ENCODE data around the gene SYNDIG1. TPM values are rescaled to one million over a fixed set of nuclear protein-coding genes. Genes with fewer than 3 reads are reported as not detected.

The SYNDIG1 gene
- total RNA-seq, 2 donors from 2014 or later, result not detected

GRCh38 chr20:24578567-24579415 is 109.4 kb downstream of the SYNDIG1 start:
- no peak for ATAC-seq
- no peak overlapping the region for H3K27ac Mint-ChIP-seq
- H3K36me3 Mint-ChIP-seq, result no peaks in the 10 kb centered on the region

DNA sequence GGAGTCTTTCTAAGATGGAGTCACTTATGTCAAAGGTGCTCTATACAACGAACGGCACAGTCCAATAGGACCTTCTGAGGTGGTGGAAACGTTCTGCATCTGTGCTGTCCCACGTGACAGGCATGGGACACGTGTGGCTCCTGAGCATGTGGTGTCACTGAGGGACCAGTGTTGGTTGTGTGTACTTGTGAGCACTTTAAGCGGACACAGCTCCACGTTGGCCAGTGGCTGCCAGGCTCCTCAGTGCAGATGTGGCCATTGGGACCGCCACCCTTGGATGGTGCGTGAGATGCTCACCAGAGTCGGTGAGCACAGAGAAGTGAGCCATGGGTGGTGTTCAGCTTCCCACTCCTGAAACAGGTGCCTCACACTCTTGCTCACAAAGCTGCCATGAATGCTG is 110.0 kb downstream of the SYNDIG1 start:
- H3K9me3 Mint-ChIP-seq, result no peaks in the 10 kb centered on the region
- DNase-seq (ENCODE audit: low spot score in 2 of 2), result no peak
- ATAC-seq, result no peak
- no peaks in the 10 kb centered on the region for H3K36me3 Mint-ChIP-seq
- H3K27ac Mint-ChIP-seq, result no peak overlapping the region

More at GRCh38 chr20:24578567-24579415, 109.4 kb downstream of the SYNDIG1 start:
- no peak for DNase-seq (ENCODE audit: low spot score in 2 of 2)
- H3K9me3 Mint-ChIP-seq, result no peaks in the 10 kb centered on the region

GRCh38 chr20:24580006-24580405 is 110.6 kb downstream of the SYNDIG1 start:
- no peaks in the 10 kb centered on the region for H3K36me3 Mint-ChIP-seq
- no peak for DNase-seq (ENCODE audit: low spot score in 2 of 2)
- no peak for ATAC-seq
- no peaks in the 10 kb centered on the region for H3K9me3 Mint-ChIP-seq
- H3K27ac Mint-ChIP-seq, result no peak overlapping the region

DNA sequence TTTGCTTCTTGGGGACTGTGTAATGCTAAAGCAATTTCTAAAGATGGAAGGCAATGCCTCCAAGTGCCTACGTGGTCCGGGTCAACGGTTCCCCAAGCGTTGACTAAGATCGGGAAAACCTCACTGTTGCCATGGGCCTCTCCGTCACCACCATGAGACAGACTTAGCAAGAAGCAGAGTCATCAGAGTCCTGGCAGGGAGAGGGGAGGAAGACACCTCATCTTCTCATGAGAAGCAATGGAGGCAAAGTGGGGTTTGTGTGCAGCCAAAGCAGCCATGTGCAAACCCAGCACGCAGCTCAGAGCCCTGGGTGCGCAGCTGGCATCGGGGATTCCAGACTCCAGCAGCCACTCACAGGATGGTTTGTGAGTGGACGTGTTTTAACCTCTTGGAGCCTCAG is 111.4 kb downstream of the SYNDIG1 start:
- H3K27ac Mint-ChIP-seq, result no peak overlapping the region
- no peaks in the 10 kb centered on the region for H3K36me3 Mint-ChIP-seq
- DNase-seq (ENCODE audit: low spot score in 2 of 2), result no peak
- no peaks in the 10 kb centered on the region for H3K9me3 Mint-ChIP-seq
- no peak for ATAC-seq

DNA sequence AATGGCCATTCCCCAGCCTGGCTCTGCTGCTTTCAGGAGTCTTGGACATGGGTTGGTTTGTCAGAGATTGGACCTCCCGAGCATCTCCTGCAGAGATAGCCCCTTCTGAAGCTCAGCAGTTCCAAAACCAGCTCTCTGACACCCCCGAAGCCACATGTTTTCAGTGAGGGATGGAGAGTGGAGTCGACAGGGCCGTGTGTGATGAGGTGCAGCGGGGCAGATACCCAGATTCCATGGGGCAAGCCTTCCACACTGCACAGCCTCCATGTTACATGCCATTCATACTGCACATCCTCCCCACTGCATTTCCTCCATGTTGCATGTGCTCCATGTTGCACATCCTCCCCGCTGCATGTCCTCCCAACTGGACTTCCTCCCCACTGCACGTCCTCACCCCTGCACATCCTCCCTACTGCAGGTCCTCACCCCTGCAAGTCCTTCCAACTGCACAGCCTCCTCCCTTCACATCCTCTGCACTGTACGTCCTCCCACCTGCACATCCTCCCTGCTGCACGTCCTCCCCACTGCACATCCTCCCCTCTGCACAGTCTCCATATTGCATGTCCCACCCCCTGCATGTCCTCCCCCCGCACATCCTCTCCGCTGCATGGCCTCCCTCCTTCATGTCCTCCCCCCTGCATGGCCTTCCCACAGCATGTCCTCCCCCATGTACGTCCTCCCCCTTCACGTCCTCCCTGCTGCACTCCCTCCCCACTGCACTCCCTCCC is 112.2 kb downstream of the SYNDIG1 start:
- Mint-ChIP-seq H3K27ac (no peak overlapping the region), H3K36me3 (no peaks in the 10 kb centered on the region), H3K9me3 (no peaks in the 10 kb centered on the region)
- DNase-seq (ENCODE audit: low spot score in 2 of 2) (no peak), ATAC-seq (no peak)

DNA sequence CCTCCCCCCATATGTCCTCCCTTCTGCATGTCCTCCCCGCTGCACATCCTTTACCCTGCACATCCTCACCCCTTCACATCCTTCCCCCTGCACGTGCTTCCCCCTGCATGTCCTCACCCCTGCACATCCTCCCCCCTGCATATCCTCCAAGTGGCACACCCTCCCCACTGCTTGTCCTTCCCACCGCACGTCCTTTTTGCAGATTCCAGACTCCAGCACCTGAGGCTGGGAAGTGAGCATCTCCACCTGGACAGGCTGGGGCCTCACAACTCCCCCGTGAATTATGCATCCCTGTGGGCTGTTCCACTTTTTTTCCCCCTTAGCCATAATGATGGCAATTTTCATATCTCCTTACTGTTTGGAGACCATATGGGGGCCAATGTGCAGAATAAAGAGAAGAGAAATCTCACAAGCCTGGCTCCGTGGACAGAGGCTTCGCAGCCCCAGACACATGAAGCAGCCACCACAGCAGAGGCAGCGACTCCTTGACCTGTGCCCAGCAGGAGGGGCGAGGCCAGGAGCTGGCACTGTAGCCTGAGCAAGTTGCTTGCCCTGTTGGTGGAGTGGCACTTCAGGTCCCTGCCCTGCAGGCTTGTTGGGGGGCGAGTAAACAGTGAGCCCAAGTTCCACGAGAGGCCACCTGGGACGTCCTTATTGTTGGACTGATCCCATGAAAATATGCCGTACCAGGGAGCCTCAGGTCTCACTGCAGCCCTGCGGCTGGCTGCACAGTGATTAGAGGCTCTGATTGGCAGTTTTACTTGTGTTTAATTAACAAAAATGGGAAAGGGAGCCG is 113.1 kb downstream of the SYNDIG1 start:
- ATAC-seq (no peak), DNase-seq (ENCODE audit: low spot score in 2 of 2) (no peak)
- Mint-ChIP-seq H3K36me3 (no peaks in the 10 kb centered on the region), H3K9me3 (no peaks in the 10 kb centered on the region), H3K27ac (no peak overlapping the region)

DNA sequence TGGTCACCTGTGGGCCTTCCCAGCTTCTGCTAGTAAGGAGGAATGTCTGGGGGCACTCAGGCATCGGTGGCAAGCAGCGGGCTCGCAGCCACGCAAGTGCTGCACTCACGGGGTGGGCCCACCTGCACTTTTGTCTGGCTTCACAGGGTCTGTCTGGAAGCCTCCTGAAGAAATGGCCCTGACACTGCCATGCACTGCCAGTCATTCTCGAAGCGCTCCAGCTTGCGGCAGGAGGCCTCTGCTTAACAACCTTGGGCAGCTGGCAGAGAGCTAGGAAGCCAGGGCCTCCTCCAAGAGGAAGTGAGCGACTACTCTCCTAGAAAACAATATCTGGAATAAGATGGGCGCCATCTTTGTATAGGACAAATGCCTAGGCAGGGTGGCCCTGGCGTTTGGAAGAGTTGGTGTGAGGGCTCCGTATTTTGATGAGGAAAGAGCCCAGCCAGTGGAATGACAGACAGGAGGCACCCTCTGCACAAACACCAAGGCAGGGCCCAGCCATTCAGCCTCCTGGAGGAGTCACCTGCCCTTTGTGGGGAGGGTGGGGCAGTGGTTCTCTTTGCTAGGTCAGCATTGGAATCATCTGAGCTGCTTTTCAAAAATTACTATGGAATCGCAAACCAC is 113.9 kb downstream of the SYNDIG1 start:
- no peak for DNase-seq (ENCODE audit: low spot score in 2 of 2)
- Mint-ChIP-seq H3K36me3 (no peaks in the 10 kb centered on the region), H3K9me3 (no peaks in the 10 kb centered on the region), H3K27ac (no peak overlapping the region)
- no peak for ATAC-seq

- Mint-ChIP-seq H3K36me3 (no peaks in the 10 kb centered on the region), H3K9me3 (no peaks in the 10 kb centered on the region), H3K27ac (no peak overlapping the region)
- DNase-seq (ENCODE audit: low spot score in 2 of 2) (no peak), ATAC-seq (no peak)
These were observed 114.6 kb downstream of the SYNDIG1 start for GRCh38 chr20:24584078-24584477.

DNA sequence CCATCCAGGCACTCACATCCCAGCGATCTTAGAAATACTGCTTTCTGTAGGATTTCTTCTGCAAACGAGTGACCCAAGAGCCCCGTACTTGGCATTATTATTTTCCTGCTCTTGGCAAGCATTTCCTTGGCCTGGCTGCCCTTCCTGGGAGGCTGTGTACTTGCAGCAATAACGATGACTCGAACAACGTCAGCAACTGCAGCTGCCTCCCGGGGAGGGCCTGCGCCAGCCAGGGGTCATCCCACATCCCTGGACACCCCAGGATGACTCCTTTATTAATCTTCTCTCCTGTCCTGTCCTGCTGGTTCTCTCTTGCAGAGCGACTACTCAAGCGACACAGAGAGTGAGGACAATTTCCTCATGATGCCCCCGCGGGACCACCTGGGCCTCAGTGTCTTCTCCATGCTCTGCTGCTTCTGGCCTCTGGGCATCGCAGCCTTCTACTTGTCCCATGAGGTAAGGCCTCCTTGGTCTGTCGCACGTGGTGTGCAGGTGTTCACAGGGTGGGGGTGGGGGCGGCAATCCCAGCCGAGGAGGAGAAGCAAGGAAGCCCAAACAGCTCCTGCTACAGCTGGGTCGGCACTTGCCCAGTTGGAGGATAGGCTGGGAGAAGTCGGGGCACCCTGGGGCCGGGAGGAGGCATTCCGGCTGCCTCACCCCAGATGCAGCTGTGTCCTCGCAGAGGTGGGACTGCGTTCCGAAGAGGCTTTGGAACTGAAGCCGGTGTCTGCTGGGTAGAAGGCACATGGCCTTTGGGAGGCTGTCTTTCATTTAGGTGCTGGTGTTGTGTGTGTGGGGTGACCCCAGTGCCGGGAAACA is 115.3 kb downstream of the SYNDIG1 start:
- no peak overlapping the region for H3K27ac Mint-ChIP-seq
- no peaks in the 10 kb centered on the region for H3K9me3 Mint-ChIP-seq
- ATAC-seq, result no peak
- no peaks in the 10 kb centered on the region for H3K36me3 Mint-ChIP-seq
- no peak for DNase-seq (ENCODE audit: low spot score in 2 of 2)

- Mint-ChIP-seq H3K9me3 (no peaks in the 10 kb centered on the region), H3K27ac (no peak overlapping the region), H3K36me3 (no peaks in the 10 kb centered on the region)
- DNase-seq (ENCODE audit: low spot score in 2 of 2) (no peak), ATAC-seq (no peak)
These were observed 116.5 kb downstream of the SYNDIG1 start for GRCh38 chr20:24585796-24586522.

DNA sequence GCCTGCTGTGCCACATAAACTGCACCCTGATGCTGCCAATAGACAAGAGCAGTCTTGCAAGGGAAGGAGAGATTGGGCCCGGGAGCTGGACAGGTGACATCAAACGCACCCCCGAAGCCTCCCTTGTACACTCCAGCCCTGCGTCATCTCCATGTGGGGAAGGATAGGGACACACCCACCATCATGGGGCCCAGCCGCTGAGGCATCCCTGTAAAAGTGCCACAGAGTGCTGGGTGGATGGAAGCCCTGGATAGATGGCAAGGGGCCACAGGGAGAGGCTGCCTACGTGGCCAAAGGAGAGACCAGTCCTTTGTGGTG is 117.1 kb downstream of the SYNDIG1 start:
- no peak overlapping the region for H3K27ac Mint-ChIP-seq
- ATAC-seq (no peak), DNase-seq (ENCODE audit: low spot score in 2 of 2) (no peak)
- no peaks in the 10 kb centered on the region for H3K9me3 Mint-ChIP-seq
- H3K36me3 Mint-ChIP-seq, result no peaks in the 10 kb centered on the region

DNA sequence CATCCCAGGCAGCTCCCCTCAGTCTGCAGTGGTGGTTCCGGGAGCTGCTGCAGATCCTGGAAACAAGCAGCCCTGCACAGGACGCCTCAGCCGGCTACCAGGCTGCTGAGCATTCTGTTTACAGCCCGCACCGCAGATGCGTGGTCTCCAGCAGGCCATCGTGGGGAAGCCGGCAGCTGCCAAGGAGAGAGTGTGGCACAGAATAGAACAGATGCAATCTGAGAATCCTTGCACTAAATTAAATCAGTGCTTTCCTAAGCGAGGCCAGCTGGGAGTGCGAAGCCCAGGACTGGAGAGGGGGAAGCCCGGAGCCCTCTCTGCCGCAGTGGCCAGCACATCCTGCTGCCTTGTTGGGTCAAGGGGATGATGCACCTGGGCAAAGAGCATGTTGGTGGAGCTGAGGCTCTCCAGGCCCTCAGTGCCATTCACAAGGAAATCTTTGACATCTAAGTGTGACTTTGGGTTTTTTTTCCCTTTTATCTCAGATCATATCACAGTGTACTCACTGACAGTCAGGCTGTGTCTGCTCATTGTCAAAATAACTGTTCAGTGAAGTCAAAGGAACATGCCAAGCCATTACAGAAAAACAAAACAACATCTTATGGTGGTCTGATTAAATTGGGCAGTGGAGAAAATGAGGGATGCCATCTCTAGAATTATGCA is 118.1 kb downstream of the SYNDIG1 start:
- no peak overlapping the region for H3K27ac Mint-ChIP-seq
- no peak for ATAC-seq
- no peak for DNase-seq (ENCODE audit: low spot score in 2 of 2)
- H3K9me3 Mint-ChIP-seq, result no peaks in the 10 kb centered on the region
- H3K36me3 Mint-ChIP-seq, result no peaks in the 10 kb centered on the region

DNA sequence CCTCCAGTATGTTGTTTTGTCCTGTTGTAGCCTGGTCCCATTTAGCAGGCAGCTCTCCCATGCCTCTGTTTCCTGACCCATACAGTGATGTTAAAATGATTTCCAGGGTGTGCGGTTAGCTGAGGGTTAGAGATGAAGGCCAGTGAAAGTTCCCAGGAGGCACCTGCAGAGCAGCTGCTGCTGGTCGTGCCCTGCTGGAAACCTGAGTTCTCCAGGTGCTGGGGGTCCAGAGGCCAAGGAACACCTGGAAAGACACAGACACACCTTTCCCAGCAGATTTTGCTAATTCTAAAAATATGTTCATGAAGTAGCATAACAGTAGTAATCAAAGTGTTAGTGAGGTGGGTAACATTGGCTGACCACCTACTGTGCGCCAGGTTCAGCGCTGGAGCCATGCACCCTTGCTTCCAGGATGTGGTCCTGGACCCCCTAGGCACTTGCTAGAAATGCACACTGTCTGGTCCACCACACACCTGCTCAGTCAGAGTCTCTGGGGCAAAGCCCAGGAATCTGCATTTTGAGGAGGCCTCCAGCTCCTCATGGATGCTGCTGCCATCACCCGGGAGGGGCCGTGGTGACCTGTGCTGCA is 118.7 kb downstream of the SYNDIG1 start:
- Mint-ChIP-seq H3K36me3 (no peaks in the 10 kb centered on the region), H3K27ac (no peak overlapping the region), H3K9me3 (no peaks in the 10 kb centered on the region)
- no peak for ATAC-seq
- no peak for DNase-seq (ENCODE audit: low spot score in 2 of 2)

GRCh38 chr20:24588725-24589340 is 119.4 kb downstream of the SYNDIG1 start:
- no peaks in the 10 kb centered on the region for H3K9me3 Mint-ChIP-seq
- ATAC-seq, result no peak
- DNase-seq (ENCODE audit: low spot score in 2 of 2), result no peak
- no peaks in the 10 kb centered on the region for H3K36me3 Mint-ChIP-seq
- H3K27ac Mint-ChIP-seq, result no peak overlapping the region

All from activated naive CD4-positive, alpha-beta T cell treated with anti-CD3 and anti-CD28 coated beads, Interleukin-2, amount 50 U/mL, for 72 hours (primary cell).